HCT116 (cell line): ENCODE results near the gene CAMK1D. TPM values are rescaled to one million over a fixed set of nuclear protein-coding genes. Genes with fewer than 3 reads are reported as not detected.
A peak's percentile ranks its signal among the peaks of the same experiment; 100 is the strongest.

Source experiments
- ATAC-seq: fragments of 200-7000 bp; cut with Tn5 transposase; 2 replicates; pipeline ENCODE4 v1.9.1; 2020; ENCODE audit warnings: mild to moderate bottlenecking, moderate library complexity
- BruUV-seq: library from RNA; stranded (reverse); fragments of 400-500 nt; replicated peaks from 2 replicates; lab custom pipeline; 2021; lab: Mats Ljungman, UMichigan
- CTCF ChIA-PET: fragments of 300-600 bp; sonication (Branson Sonifier 250); formaldehyde crosslinking; loops from one replicate; lab custom pipeline; 2021; ENCODE audit warnings: antibody characterized with exemption; lab: Charles Lee
- POLR2A ChIA-PET: fragments of 300-600, 350-600 bp; sonication (Branson Sonifier 250); formaldehyde crosslinking; loops from one replicate; lab custom pipeline; 2021; ENCODE audit warnings: antibody characterized with exemption; lab: Charles Lee
- RAD21 ChIA-PET, 2 experiments: fragments of 300-600 bp; sonication (Branson Sonifier 250); formaldehyde crosslinking; loops; one replicate each; lab custom pipeline; 2023; ENCODE audit warnings: low total read pairs in 2 of 2; ENCODE audit not compliant: uncharacterized antibody in 2 of 2, unreplicated experiment in 2 of 2, low non-redundant PET in 1 of 2; lab: Charles Lee
- DNase-seq: peaks from one replicate; pipeline ENCODE4 v3.0.0-alpha.2; 2010; ENCODE audit warnings: low read depth, low spot score
- H2AFZ ChIP-seq: fragments of 200-600 bp; shearing (Covaris generic), sonication (generic); 2 replicates; pipeline ENCODE4 v1.6.1; 2017; ENCODE audit warnings: low read depth, mixed run types, mixed read lengths, antibody characterized with exemption, low read length; ENCODE audit not compliant: poor library complexity, severe bottlenecking
- H3K27ac ChIP-seq: 2 replicates; pipeline ENCODE4 v1.5.1; 2012; ENCODE audit warnings: low read depth, low read length
- H3K27me3 ChIP-seq: fragments of 200-600 bp; sonication (generic); 2 replicates; pipeline ENCODE4 v1.6.1; 2016; ENCODE audit warnings: mixed run types, low read length, mixed read lengths; ENCODE audit not compliant: insufficient read depth
- H3K36me3 ChIP-seq, 2 experiments: fragments of 200-500 bp in 1 of 2; fragments of 200-600 bp in 1 of 2; sonication (Bioruptor generic) in 1 of 2; sonication (generic) in 1 of 2; 2 replicates each; pipeline versions ENCODE4 v1.5.1 to v1.6.1; 2014 to 2016; ENCODE audit warnings: low read length in 2 of 2, inconsistent platforms in 1 of 2, mixed read lengths in 1 of 2, mixed run types in 1 of 2; ENCODE audit not compliant: insufficient read depth in 2 of 2, control insufficient read depth in 1 of 2
- H3K4me1 ChIP-seq, 2 experiments: fragments of 200-600 bp in 1 of 2; sonication (generic) in 1 of 2; 2 replicates each; pipeline versions ENCODE4 v1.5.1 to v1.6.1; 2012 to 2017; ENCODE audit warnings: low read length in 2 of 2, inconsistent platforms in 1 of 2, mild to moderate bottlenecking in 1 of 2, mixed read lengths in 1 of 2, mixed run types in 1 of 2, moderate library complexity in 1 of 2; ENCODE audit not compliant: insufficient read depth in 2 of 2, control insufficient read depth in 1 of 2
- H3K4me2 ChIP-seq: fragments of 200-600 bp; sonication (generic); 2 replicates; pipeline ENCODE4 v1.6.1; 2017; ENCODE audit warnings: mixed run types, low read length, mixed read lengths
- H3K4me3 ChIP-seq, 2 experiments: fragments of 200-600 bp in 1 of 2; sonication (generic) in 1 of 2; replicated peaks in 1 of 2; 2 replicates each; pipeline ENCODE4 v1.5.1; 2011 to 2016; ENCODE audit warnings: low read length in 2 of 2, control low read depth in 1 of 2, low read depth in 1 of 2, mild to moderate bottlenecking in 1 of 2, mixed read lengths in 1 of 2, mixed run types in 1 of 2
- H3K79me2 ChIP-seq: fragments of 200-600 bp; sonication (generic); 2 replicates; pipeline ENCODE4 v1.6.1; 2017; ENCODE audit warnings: mild to moderate bottlenecking, mixed run types, low read length, moderate library complexity, mixed read lengths; ENCODE audit not compliant: insufficient read depth
- H3K9ac ChIP-seq: fragments of 200-600 bp; sonication (generic); 2 replicates; pipeline ENCODE4 v1.6.1; 2016; ENCODE audit warnings: low read length, mixed read lengths
- H3K9me2 ChIP-seq: fragments of 200-600 bp; sonication (generic), shearing (Covaris generic); 2 replicates; pipeline ENCODE4 v1.6.1; 2017; ENCODE audit warnings: mixed run types, mild to moderate bottlenecking, moderate library complexity; ENCODE audit not compliant: insufficient read depth
- H3K9me3 ChIP-seq, 2 experiments: fragments of 200-500 bp in 1 of 2; fragments of 200-600 bp in 1 of 2; sonication (Bioruptor generic) in 1 of 2; sonication (generic) in 1 of 2; 2 replicates each; pipeline ENCODE4 v1.6.1; 2014 to 2017; ENCODE audit warnings: low read length in 2 of 2, mixed read lengths in 2 of 2, inconsistent platforms in 1 of 2, low read depth in 1 of 2, mild to moderate bottlenecking in 1 of 2, mixed run types in 1 of 2, moderate library complexity in 1 of 2; ENCODE audit not compliant: control insufficient read depth in 1 of 2, insufficient read depth in 1 of 2
- H4K20me1 ChIP-seq: fragments of 200-600 bp; sonication (generic), shearing (Covaris generic); 2 replicates; pipeline ENCODE4 v1.6.1; 2017; ENCODE audit warnings: mixed run types, mild to moderate bottlenecking, moderate library complexity; ENCODE audit not compliant: insufficient read depth
- CBX3 ChIP-seq: IDR thresholded peaks from 2 replicates; pipeline ENCODE4 v1.6.1; 2012; ENCODE audit warnings: low read depth
- EGR1 ChIP-seq: IDR thresholded peaks from 2 replicates; pipeline ENCODE4 v1.6.1; 2012; ENCODE audit warnings: low read depth
- ELF1 ChIP-seq: IDR thresholded peaks from 2 replicates; pipeline ENCODE4 v1.6.1; 2012; ENCODE audit warnings: low read depth, borderline replicate concordance
- EZH2 ChIP-seq: fragments of 200-600 bp; sonication (generic); IDR thresholded peaks from 2 replicates; pipeline ENCODE4 v1.6.1; 2017; ENCODE audit warnings: antibody characterized with exemption, mixed run types
- FOSL1 ChIP-seq: IDR thresholded peaks from 2 replicates; pipeline ENCODE4 v1.6.1; 2012; ENCODE audit warnings: low read depth
- JUND ChIP-seq: IDR thresholded peaks from 2 replicates; pipeline ENCODE4 v1.6.1; 2012
- MAX ChIP-seq: IDR thresholded peaks from 2 replicates; pipeline ENCODE4 v1.6.1; 2012
- SIN3A ChIP-seq: IDR thresholded peaks from 2 replicates; pipeline ENCODE4 v1.6.1; 2012; ENCODE audit warnings: low read depth
- intact Hi-C: fragments of 100-400 bp; cut with micrococcal nuclease; formaldehyde crosslinking; loops from 2 replicates; pipeline ENCODE4 v1.10.0; 2022
- total RNA-seq: library from RNA; stranded (reverse); gene quantifications from one replicate; pipeline ENCODE4 v1.2.1, GENCODE V29; 2021; ENCODE audit not compliant: unreplicated experiment
- TF ChIP-seq, protein P1 (sequence below): IDR thresholded peaks from 2 replicates; pipeline ENCODE4 v1.6.1; 2011; ENCODE audit warnings: mild to moderate bottlenecking, low read length, moderate library complexity; ENCODE audit not compliant: insufficient replicate concordance; ENCODE audit errors: extremely low read depth

The CAMK1D gene
- total RNA-seq, 1 experiment from 2014 or later = 9.6 TPM

DNA sequence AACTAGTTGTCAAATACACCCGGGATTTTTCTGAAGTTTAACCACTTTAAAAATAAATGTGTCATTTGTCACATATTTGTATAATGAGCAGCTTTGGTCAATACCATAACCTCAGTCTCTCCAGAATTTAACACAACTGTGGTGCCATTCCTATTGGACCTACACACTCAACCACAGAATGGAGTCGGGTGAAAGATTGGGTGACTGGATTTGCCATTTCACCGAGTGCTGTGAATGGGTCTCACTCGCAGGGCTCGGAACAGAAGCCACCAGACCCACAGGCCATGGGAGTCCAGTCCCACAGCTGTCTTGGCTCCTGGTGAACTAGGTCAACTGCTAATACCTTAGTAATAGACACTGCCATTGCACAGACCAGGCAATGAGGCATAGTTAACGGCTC is 353.8 kb downstream of the CAMK1D start:
- TF ChIP-seq SIN3A (no peak), ELF1 (no peak), CBX3 (no peak), EZH2 (no peak), MAX (no peak), EGR1 (no peak)
- TF ChIP-seq, protein P1, sequence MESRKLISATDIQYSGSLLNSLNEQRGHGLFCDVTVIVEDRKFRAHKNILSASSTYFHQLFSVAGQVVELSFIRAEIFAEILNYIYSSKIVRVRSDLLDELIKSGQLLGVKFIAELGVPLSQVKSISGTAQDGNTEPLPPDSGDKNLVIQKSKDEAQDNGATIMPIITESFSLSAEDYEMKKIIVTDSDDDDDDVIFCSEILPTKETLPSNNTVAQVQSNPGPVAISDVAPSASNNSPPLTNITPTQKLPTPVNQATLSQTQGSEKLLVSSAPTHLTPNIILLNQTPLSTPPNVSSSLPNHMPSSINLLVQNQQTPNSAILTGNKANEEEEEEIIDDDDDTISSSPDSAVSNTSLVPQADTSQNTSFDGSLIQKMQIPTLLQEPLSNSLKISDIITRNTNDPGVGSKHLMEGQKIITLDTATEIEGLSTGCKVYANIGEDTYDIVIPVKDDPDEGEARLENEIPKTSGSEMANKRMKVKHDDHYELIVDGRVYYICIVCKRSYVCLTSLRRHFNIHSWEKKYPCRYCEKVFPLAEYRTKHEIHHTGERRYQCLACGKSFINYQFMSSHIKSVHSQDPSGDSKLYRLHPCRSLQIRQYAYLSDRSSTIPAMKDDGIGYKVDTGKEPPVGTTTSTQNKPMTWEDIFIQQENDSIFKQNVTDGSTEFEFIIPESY = no peak
- H3K4me1 ChIP-seq = peaks cover 35 to 59% of the 10 kb centered on the region in 2 experiments

DNA sequence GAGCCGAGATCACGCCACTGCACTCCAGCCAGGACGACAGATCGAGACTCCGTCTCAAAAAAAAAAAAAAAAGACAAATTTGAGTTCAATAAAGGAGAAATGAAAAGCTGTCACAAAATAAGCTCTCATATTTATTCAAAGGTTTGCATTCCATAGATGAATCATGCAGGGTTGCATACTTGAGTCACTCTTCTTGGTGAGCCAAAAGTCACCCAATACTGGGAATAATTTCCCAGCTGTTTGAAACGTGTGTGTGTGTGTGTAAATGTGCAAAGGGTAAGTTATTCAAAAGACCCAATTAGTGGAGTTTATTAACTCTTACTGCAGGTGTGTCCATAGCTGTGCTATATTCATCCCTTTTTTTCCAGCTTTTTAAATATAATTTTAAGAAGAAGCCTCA is 354.5 kb downstream of the CAMK1D start:
- Histone ChIP-seq H3K9ac (0 out of 2 replicates have a peak overlapping the region, but pooled peaks have one; percentile 9), H3K36me3 (no peaks in the 10 kb centered on the region), H3K27me3 (no peaks in the 10 kb centered on the region), H2AFZ (peak overlapping the region; percentile 3), H3K4me1 (peaks cover 41 to 66% of the 10 kb centered on the region in 2 experiments), H3K27ac (no peak overlapping the region), H4K20me1 (no peaks in the 10 kb centered on the region), H3K79me2 (no peaks in the 10 kb centered on the region), H3K4me2 (peak overlapping the region; percentile 47), H3K4me3 (no peak overlapping the region), H3K9me2 (no peaks in the 10 kb centered on the region), H3K9me3 (no peaks in the 10 kb centered on the region)
- no TSS peak for BruUV-seq
- POLR2A ChIA-PET = no interaction called here
- DNase-seq (no peak), ATAC-seq (no peak)
- intact Hi-C loops = no loop called here
- CTCF ChIA-PET = interaction anchor here (0.8 to 1.5 kb wide), 2 partner anchors 11 to 439 kb away, joined by 3 read pairs; no protein-coding TSS in a partner anchor
- RAD21 ChIA-PET = no interaction called here
- peak; percentile 58 for TF ChIP-seq FOSL1
- no peak for TF ChIP-seq EGR1
- TF ChIP-seq JUND = peak; percentile 50

More for the DNA sequence above, 353.8 kb downstream of the CAMK1D start:
- Histone ChIP-seq H3K79me2 (no peaks in the 10 kb centered on the region), H3K9me2 (no peaks in the 10 kb centered on the region), H4K20me1 (no peaks in the 10 kb centered on the region), H3K27me3 (no peaks in the 10 kb centered on the region), H3K4me3 (no peak overlapping the region), H3K27ac (no peak overlapping the region), H2AFZ (no peak overlapping the region), H3K9me3 (no peaks in the 10 kb centered on the region), H3K36me3 (no peaks in the 10 kb centered on the region), H3K9ac (no peak overlapping the region), H3K4me2 (peak overlapping the region; percentile 47; the same call in 1 of the 2 replicates)
- POLR2A ChIA-PET = no interaction called here
- CTCF ChIA-PET = no interaction called here
- DNase-seq (no peak), ATAC-seq (no peak)
- intact Hi-C loops = no loop called here
- no TSS peak for BruUV-seq
- RAD21 ChIA-PET = no interaction called here
